SJCRH30 (cell line): ENCODE data around the gene CNKSR3. TPM values are rescaled to one million over a fixed set of nuclear protein-coding genes. Genes with fewer than 3 reads are reported as not detected.

Experiments used
- DNase-seq, 2 experiments: peaks; one replicate each; pipeline ENCODE4 v3.0.0-alpha.2; 2015 to 2020
- H3K27ac ChIP-seq: fragments of 250-450 bp; sonication (Bioruptor Pico); 2 replicates; pipeline ENCODE4 v1.5.1; 2020; ENCODE audit warnings: mild to moderate bottlenecking, moderate library complexity
- H3K27me3 ChIP-seq: fragments of 250-450 bp; sonication (Bioruptor Pico); 2 replicates; pipeline ENCODE4 v1.5.1; 2020; ENCODE audit warnings: mild to moderate bottlenecking, moderate library complexity
- H3K36me3 ChIP-seq: fragments of 250-450 bp; sonication (Bioruptor Pico); 2 replicates; pipeline ENCODE4 v1.5.1; 2020; ENCODE audit warnings: mild to moderate bottlenecking, moderate library complexity
- H3K4me1 ChIP-seq: fragments of 250-450 bp; sonication (Bioruptor Pico); 2 replicates; pipeline ENCODE4 v1.5.1; 2020; ENCODE audit warnings: mild to moderate bottlenecking, moderate library complexity
- H3K4me3 ChIP-seq: fragments of 250-450 bp; sonication (Bioruptor Pico); 2 replicates; pipeline ENCODE4 v1.5.1; 2020; ENCODE audit warnings: mild to moderate bottlenecking, moderate library complexity
- H3K9me3 ChIP-seq: fragments of 250-450 bp; sonication (Bioruptor Pico); replicated peaks from 2 replicates; pipeline ENCODE4 v1.5.1; 2020; ENCODE audit warnings: mild to moderate bottlenecking, moderate library complexity
- total RNA-seq: library from RNA; depleted of rRNA; stranded (reverse); fragments of >200 nt; shearing (Covaris generic); gene quantifications from 2 replicates; pipeline ENCODE4 v1.2.3, GENCODE V29; 2014

The CNKSR3 gene
- total RNA-seq, 1 experiment from 2014 or later = 33.8 TPM

DNA sequence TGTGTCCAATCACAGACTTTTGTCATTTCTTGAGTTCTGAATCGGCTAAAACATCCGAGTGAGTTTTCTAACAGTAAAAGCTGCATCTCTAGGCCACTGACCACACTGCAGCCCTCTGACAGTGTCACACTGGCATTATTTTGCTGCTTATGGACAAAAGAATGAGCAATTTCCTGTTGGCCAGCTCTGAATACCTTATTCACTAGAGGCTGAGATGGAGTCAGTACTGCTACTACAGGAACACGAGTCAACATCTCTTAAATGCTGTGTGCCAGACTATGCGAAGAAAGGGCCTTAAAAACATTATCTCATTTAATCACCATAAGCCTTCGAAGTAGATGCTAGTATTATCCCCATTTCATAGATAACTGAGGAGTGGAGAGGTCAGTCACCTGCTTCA, 111.4 kb downstream of the CNKSR3 start:
- Histone ChIP-seq H3K4me3 (no peak overlapping the region), H3K27ac (no peak overlapping the region), H3K9me3 (no peaks in the 10 kb centered on the region), H3K36me3 (peaks cover 14% of the 10 kb centered on the region), H3K27me3 (no peaks in the 10 kb centered on the region), H3K4me1 (no peaks in the 10 kb centered on the region; the same call in 1 of the 2 replicates)
- DNase-seq = no peak

DNA sequence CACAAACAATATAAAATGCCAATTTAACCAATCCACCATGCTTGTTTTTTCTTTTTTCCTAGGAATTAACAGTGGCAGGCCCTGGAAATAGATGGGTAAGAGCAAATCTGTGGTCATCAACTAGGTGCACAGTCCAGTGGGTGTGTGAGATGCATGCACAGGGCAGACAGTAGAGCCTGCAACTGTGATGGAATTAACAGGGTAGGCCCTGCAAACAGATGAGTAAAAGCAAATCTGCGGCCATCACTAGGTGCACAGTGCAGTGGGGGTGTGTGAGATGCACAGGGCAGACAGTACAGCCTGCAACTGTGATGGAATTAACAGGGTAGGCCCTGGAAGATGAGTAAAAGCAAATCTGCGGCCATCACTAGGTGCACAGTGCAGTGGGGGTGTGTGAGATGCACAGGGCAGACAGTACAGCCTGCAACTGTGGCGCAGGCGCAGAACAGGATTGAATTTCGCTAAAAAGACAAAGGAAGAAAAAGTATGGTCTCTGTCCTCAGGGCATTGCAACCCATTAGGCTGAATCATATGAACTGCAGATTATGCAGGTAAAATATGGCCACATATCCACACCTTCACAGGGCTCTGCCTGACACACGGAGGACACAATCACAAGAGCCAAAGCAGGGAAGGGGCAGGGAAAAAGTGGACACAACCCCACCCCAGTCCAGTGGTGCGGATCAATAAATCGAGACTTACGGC, 112.8 kb downstream of the CNKSR3 start:
- H3K27me3 ChIP-seq = no peaks in the 10 kb centered on the region
- H3K4me1 ChIP-seq = no peaks in the 10 kb centered on the region; the same call in 1 of the 2 replicates
- peaks cover 11% of the 10 kb centered on the region for H3K36me3 ChIP-seq
- H3K27ac ChIP-seq = no peak overlapping the region
- DNase-seq = no peak
- no peak overlapping the region for H3K4me3 ChIP-seq
- no peaks in the 10 kb centered on the region for H3K9me3 ChIP-seq

DNA sequence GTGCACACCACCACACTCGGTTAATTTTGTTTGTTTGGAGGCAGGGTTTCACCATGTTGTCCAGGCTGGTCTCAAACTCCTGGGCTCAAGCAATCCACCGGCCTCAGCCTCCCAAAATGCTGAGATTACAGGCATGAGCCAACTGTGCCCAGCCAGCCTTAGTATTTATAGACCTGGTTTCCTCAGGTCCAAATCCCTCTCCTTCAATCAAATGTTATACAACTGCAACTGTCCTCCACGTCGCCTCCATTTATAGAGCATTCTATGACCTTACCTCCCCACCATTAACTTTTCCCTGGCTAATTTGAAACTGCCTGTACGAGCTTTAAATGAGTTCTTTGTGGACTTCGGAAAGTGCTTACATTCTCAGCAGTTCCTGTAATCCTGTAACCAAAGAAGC, 114.6 kb downstream of the CNKSR3 start:
- no peaks in the 10 kb centered on the region for H3K9me3 ChIP-seq
- peaks cover 2% of the 10 kb centered on the region for H3K36me3 ChIP-seq
- H3K27ac ChIP-seq = no peak overlapping the region
- DNase-seq = no peak
- H3K4me3 ChIP-seq = no peak overlapping the region
- H3K27me3 ChIP-seq = no peaks in the 10 kb centered on the region
- no peaks in the 10 kb centered on the region; the same call in 1 of the 2 replicates for H3K4me1 ChIP-seq

DNA sequence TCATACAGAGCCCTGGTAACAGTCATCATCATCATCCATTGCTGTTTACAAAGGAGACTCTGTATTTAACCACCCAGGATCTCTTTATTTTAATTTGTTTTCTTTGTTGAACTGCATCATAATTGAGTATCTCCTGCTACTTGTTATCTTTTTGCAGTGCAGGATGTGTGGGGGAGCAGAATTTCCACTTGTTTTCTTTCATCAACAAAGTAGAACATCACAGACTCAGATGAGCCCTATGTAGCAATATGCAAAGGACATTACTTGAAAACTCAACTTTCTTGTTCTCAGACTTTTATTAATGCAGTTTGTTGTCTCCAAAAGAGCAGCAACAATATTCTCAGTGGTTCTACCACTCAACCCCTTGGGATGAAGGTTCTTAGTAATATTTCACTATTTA, 115.2 kb downstream of the CNKSR3 start:
- H3K9me3 ChIP-seq = no peaks in the 10 kb centered on the region
- no peak overlapping the region for H3K4me3 ChIP-seq
- DNase-seq = no peak
- no peak overlapping the region for H3K27ac ChIP-seq
- no peaks in the 10 kb centered on the region; the same call in 1 of the 2 replicates for H3K4me1 ChIP-seq
- H3K36me3 ChIP-seq = no peaks in the 10 kb centered on the region; the same call in 1 of the 2 replicates
- no peaks in the 10 kb centered on the region for H3K27me3 ChIP-seq

GRCh38 chr6:154394571-154394970, 115.9 kb downstream of the CNKSR3 start:
- Histone ChIP-seq H3K4me1 (no peaks in the 10 kb centered on the region; the same call in 1 of the 2 replicates), H3K4me3 (no peak overlapping the region), H3K27me3 (no peaks in the 10 kb centered on the region), H3K9me3 (no peaks in the 10 kb centered on the region), H3K27ac (no peak overlapping the region), H3K36me3 (no peaks in the 10 kb centered on the region; the same call in 1 of the 2 replicates)
- no peak for DNase-seq

GRCh38 chr6:154390034-154390433, 120.5 kb downstream of the CNKSR3 start:
- Histone ChIP-seq H3K4me1 (peaks cover 17% of the 10 kb centered on the region), H3K4me3 (no peak overlapping the region), H3K36me3 (no peaks in the 10 kb centered on the region), H3K27me3 (no peaks in the 10 kb centered on the region), H3K9me3 (0 out of 2 replicates have a peak, but pooled peaks cover 9% of the 10 kb centered on the region), H3K27ac (no peak overlapping the region)
- DNase-seq = no peak

DNA sequence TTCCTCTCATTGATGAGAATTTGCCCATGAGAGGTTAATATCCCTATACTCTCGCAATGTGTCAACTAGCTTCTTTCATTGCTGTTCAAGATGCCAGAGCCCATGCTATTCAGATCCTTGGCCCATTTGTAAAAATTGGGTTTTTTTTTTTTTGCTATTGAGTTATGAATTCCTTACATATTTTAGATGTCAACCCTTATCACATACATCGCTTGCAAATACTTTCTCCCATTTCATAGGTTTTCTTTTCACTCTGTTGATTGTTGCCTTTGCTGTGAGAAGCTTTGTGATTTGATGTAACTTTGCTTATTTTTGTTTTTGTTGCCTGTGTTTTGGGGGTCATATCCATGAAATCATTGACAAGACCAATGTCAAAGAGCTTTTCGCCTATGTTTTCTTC, 121.7 kb downstream of the CNKSR3 start:
- H3K9me3 ChIP-seq = 0 out of 2 replicates have a peak, but pooled peaks cover 9% of the 10 kb centered on the region
- H3K4me1 ChIP-seq = peaks cover 17% of the 10 kb centered on the region
- no peak for DNase-seq
- no peaks in the 10 kb centered on the region for H3K36me3 ChIP-seq
- no peak overlapping the region for H3K4me3 ChIP-seq
- no peak overlapping the region for H3K27ac ChIP-seq
- no peaks in the 10 kb centered on the region for H3K27me3 ChIP-seq

DNA sequence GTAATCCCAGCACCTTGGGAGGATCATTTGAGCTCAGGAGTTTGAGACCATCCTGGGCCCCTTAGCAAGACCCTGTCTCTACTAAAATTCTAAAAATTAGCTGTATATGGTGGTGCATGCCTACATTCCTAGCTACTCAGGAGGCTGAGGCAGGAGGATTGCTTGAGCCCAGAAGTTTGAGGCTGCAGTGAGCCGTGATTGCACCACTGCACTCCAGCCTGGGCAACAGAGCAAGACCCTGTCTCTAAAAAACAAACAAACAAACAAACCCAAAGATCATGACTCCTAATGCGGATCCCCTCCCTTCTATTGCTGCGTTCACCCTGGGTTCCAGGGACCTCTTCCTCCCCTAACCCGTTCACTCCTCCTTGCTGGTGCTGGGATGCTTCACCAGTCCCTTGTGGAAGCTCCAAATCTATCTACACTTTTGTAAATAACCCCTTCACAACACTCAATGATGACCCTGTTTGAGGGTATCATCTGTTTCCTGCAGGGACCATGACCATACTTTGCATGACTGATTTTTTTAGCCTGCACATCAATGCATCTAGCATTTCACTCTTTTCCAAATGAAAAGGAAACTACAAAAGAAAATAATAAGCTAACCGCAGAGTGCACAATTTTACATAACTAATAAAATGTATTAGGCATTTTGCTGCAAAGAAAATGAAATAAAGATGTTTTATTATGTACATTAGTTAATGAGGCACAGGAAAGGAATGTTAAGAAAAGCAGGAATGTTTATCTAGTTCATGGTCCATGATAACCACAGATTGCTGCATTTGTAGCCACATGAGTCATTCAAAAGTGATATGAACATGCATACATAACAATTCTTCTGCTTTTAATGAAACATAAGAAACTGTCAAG, 123.4 kb downstream of the CNKSR3 start:
- DNase-seq = peak; percentile 17 to 45
- Histone ChIP-seq H3K9me3 (0 out of 2 replicates have a peak, but pooled peaks cover 9% of the 10 kb centered on the region), H3K4me1 (peaks cover 17% of the 10 kb centered on the region), H3K36me3 (no peaks in the 10 kb centered on the region), H3K4me3 (no peak overlapping the region), H3K27me3 (no peaks in the 10 kb centered on the region), H3K27ac (peak overlapping the region; percentile 38)

DNA sequence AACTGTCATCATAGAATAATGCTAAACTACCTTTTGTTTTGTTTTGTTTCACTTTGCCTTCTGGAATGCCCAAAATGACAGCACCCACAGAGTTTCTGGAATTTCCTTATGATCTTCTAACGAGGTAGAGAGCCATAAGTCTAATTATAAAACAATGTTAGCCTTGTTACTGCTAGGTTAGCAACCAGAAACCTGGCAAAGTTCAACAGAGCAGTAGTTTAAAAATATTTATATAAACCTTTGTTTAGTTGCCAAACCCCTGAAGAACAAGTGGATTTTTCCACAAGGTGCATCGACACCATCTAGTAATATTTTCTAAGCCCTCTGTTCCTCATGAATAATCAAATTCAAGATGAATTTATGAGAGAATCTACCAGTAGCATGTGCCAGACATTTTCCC, 126.3 kb downstream of the CNKSR3 start:
- Histone ChIP-seq H3K4me1 (peaks cover 17% of the 10 kb centered on the region), H3K27ac (no peak overlapping the region), H3K9me3 (0 out of 2 replicates have a peak, but pooled peaks cover 6% of the 10 kb centered on the region), H3K4me3 (no peak overlapping the region), H3K27me3 (no peaks in the 10 kb centered on the region), H3K36me3 (no peaks in the 10 kb centered on the region)
- no peak for DNase-seq

DNA sequence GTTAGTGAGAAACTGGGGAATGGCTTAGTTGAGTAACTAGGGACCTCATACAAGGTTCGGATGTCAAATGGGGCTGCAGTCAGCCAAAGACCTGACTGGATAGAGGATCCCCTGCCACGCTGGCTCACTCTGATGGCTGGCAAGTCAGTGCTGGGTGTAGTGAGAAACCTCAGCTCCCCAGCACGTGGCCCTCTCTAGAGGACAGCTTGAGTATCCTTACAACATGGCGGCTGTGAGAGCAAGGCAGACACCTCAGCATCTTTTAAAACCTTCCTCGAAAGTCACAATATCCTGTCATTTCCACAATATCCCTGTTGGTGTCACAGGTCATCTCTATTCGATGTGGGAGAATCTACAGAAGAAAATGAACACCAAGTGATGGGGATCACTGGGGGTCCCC, 127.2 kb downstream of the CNKSR3 start:
- peaks cover 17% of the 10 kb centered on the region for H3K4me1 ChIP-seq
- no peaks in the 10 kb centered on the region for H3K27me3 ChIP-seq
- H3K27ac ChIP-seq = no peak overlapping the region
- DNase-seq = no peak
- H3K36me3 ChIP-seq = no peaks in the 10 kb centered on the region
- 0 out of 2 replicates have a peak, but pooled peaks cover 4% of the 10 kb centered on the region for H3K9me3 ChIP-seq
- H3K4me3 ChIP-seq = no peak overlapping the region

DNA sequence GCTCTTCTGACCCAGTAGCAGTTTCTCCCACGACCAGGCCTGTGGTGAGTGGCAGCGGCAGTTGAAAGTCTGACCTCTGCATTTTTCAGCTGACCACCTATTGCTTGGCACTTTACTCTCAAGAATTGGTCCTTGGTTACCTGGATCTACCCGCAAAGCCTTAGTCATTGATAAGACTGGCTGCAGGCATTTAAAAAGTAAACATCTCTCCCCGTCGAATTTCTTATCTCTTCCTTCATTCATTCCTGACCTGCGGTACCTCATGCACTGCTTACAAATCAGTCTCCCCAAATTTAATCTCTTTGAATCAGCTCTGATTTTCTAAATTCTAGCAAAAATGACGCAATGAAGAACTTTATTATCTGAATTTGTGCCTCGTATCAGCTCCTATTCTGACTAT, 127.7 kb downstream of the CNKSR3 start:
- H3K27ac ChIP-seq = no peak overlapping the region
- H3K4me3 ChIP-seq = no peak overlapping the region
- no peaks in the 10 kb centered on the region for H3K9me3 ChIP-seq
- DNase-seq = no peak
- H3K4me1 ChIP-seq = peaks cover 12% of the 10 kb centered on the region
- H3K36me3 ChIP-seq = no peaks in the 10 kb centered on the region
- no peaks in the 10 kb centered on the region for H3K27me3 ChIP-seq

DNA sequence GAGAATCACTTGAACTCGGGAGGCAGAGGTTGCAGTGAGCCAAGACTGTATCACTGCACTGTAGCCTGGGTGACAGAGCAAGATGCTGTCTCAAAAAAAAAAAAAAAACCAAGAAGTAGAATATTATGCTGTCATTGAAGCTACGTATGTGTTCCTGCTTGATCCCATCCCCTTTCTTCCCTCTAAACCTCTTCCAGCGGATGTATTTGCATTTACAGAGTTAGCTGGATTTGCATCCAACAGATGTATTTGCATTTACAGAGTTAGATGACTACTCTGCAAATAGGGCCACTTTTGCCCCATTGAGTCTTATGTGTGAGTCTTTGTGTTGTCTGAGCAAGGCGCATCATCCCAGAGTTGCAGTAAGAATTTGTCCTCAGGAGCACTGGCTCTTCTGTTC, 128.9 kb downstream of the CNKSR3 start:
- Histone ChIP-seq H3K36me3 (no peaks in the 10 kb centered on the region), H3K9me3 (no peaks in the 10 kb centered on the region), H3K4me3 (no peak overlapping the region), H3K27me3 (no peaks in the 10 kb centered on the region), H3K27ac (no peak overlapping the region), H3K4me1 (no peaks in the 10 kb centered on the region; the same call in 1 of the 2 replicates)
- no peak for DNase-seq

DNA sequence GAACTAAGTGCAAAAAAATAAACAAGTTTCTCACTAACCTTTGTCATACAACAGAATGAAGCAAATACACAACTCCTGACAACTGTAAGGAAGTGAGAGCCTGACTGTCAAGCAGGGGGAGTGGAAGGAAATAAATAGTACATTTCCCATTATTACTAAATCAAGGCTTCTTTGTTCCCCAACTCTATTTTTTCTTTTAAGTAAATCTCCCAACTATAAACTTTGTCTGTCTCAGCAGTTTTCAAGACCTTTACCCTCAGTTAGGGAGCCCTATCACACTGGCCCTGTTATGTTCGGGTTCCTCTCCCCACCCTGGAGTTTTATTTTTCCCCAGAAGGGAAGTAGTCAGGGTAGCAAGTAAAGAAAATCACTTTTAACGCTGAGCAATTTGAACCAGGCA, 129.7 kb downstream of the CNKSR3 start:
- Histone ChIP-seq H3K4me3 (no peak overlapping the region), H3K9me3 (no peaks in the 10 kb centered on the region), H3K36me3 (no peaks in the 10 kb centered on the region), H3K27me3 (no peaks in the 10 kb centered on the region), H3K4me1 (no peaks in the 10 kb centered on the region), H3K27ac (no peak overlapping the region)
- DNase-seq = no peak

GRCh38 chr6:154379585-154379984, 130.9 kb downstream of the CNKSR3 start:
- Histone ChIP-seq H3K36me3 (no peaks in the 10 kb centered on the region), H3K4me1 (no peaks in the 10 kb centered on the region), H3K27ac (no peak overlapping the region), H3K27me3 (no peaks in the 10 kb centered on the region), H3K4me3 (no peak overlapping the region), H3K9me3 (no peaks in the 10 kb centered on the region)
- no peak for DNase-seq

DNA sequence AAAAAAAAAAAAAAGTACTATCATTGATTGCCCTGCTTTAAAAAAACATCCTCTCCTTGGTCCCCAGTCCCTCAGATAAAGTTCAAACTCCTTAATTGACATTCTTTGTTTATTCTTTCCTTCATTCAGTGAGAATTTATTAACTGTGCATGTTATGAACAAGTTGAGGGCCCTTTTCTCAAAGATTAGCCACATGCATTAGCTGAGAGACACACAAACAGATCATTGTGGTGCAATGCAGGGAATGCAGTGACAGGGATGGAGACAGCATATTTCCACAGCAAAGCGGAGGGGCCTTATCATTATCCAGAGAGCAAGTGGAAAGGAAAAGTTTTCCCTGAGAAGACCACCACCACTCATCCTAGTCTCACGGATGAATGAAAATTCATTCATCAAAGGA, 132.0 kb downstream of the CNKSR3 start:
- no peak overlapping the region for H3K27ac ChIP-seq
- H3K4me3 ChIP-seq = no peak overlapping the region
- DNase-seq = no peak
- H3K27me3 ChIP-seq = no peaks in the 10 kb centered on the region
- H3K36me3 ChIP-seq = no peaks in the 10 kb centered on the region
- no peaks in the 10 kb centered on the region for H3K9me3 ChIP-seq
- no peaks in the 10 kb centered on the region for H3K4me1 ChIP-seq
